A549 (cell line): Measurements from ENCODE around the gene DPYSL4. TPM values are rescaled to one million over a fixed set of nuclear protein-coding genes. Genes with fewer than 3 reads are reported as not detected.

ENCODE experiments used
- ATAC-seq, 2 experiments: fragments of 200-7000 bp in 1 of 2; fragments of >200 bp in 1 of 2; cut with Nextera tagmentation in 1 of 2; cut with Tn5 transposase in 1 of 2; 3 replicates each; pipeline versions ENCODE4 v1.8.0 to v1.9.1; 2018 to 2020; ENCODE audit warnings: mild to moderate bottlenecking in 1 of 2, moderate library complexity in 1 of 2
- CTCF ChIA-PET: fragments of 300-600 bp; sonication (Branson Sonifier 250); formaldehyde crosslinking; extraction: SDS; loops from one replicate; lab custom pipeline; 2021; ENCODE audit warnings: antibody characterized with exemption, inconsistent platforms; lab: Yijun Ruan, JAX
- POLR2A ChIA-PET: fragments of 350-600 bp; formaldehyde crosslinking; extraction: SDS; loops from one replicate; lab custom pipeline; 2021; ENCODE audit warnings: antibody characterized with exemption, inconsistent platforms; lab: Yijun Ruan, JAX
- DNase-seq, 2 experiments: peaks; one replicate each; pipeline versions ENCODE4 v3.0.0 to v3.0.0-alpha.2; 2011 to 2016; ENCODE audit warnings: low read depth in 1 of 2, low spot score in 1 of 2
- FAIRE-seq: peaks from 2 replicates; lab custom pipeline; 2011; peaks lifted over from hg19 to GRCh38; lab: Jason Lieb, UNC
- H3K27ac ChIP-seq, 2 experiments: fragments of >200 bp; sonication (Bioruptor Twin); formaldehyde crosslinking; 3 replicates each; pipeline ENCODE4 v1.5.1; 2016 to 2017
- H3K4me1 ChIP-seq: fragments of >200 bp; sonication (Bioruptor Twin); formaldehyde crosslinking; 3 replicates; pipeline ENCODE4 v1.6.1; 2016
- H3K4me2 ChIP-seq: fragments of >200 bp; sonication (Bioruptor Twin); formaldehyde crosslinking; 3 replicates; pipeline ENCODE4 v1.6.1; 2016
- H3K4me3 ChIP-seq: fragments of >200 bp; sonication (Bioruptor Twin); formaldehyde crosslinking; 3 replicates; pipeline ENCODE4 v1.5.1; 2016
- H3K9me3 ChIP-seq: fragments of >200 bp; sonication (Bioruptor Twin); formaldehyde crosslinking; 3 replicates; pipeline ENCODE4 v1.6.1; 2016
- BHLHE40 ChIP-seq: IDR thresholded peaks from 2 replicates; pipeline ENCODE4 v1.6.1; 2012; ENCODE audit warnings: low read depth, low read length, inconsistent platforms
- CBX8 ChIP-seq: fragments of 200-600 bp; sonication (generic); IDR thresholded peaks from 2 replicates; pipeline ENCODE4 v1.6.1; 2016
- CHD2 ChIP-seq: fragments of 150-350 bp; IDR thresholded peaks from 2 replicates; pipeline ENCODE4 v1.6.1; 2014; ENCODE audit warnings: low read length; ENCODE audit not compliant: partially characterized antibody
- CHD4 ChIP-seq: fragments of 200-600 bp; sonication (generic); IDR thresholded peaks from 2 replicates; pipeline ENCODE4 v1.6.1; 2016; ENCODE audit warnings: antibody characterized with exemption, mild to moderate bottlenecking, borderline replicate concordance
- CTCF ChIP-seq: fragments of >200 bp; sonication (Bioruptor Twin); formaldehyde crosslinking; IDR thresholded peaks from 3 replicates; pipeline ENCODE4 v1.5.1; 2016
- EP300 ChIP-seq, 2 experiments: fragments of >200 bp; sonication (Bioruptor Twin); formaldehyde crosslinking; IDR thresholded peaks; 2 replicates in 1 of 2; 3 replicates in 1 of 2; pipeline ENCODE4 v1.6.1; 2016 to 2017
- FOXS1 ChIP-seq: fragments of 250-450 bp; sonication (Bioruptor Pico); IDR thresholded peaks from 2 replicates; pipeline ENCODE4 v1.5.0; 2020; ENCODE audit warnings: mild to moderate bottlenecking, moderate library complexity
- HDAC2 ChIP-seq: fragments of 200-600 bp; sonication (generic); IDR thresholded peaks from 2 replicates; pipeline ENCODE4 v1.6.1; 2016
- HOXB13 ChIP-seq: fragments of 250-450 bp; sonication (Bioruptor Pico); IDR thresholded peaks from 2 replicates; pipeline ENCODE4 v1.5.0; 2020; ENCODE audit warnings: low read depth, mild to moderate bottlenecking, moderate library complexity
- KDM5A ChIP-seq: fragments of 200-600 bp; sonication (generic); IDR thresholded peaks from 2 replicates; pipeline ENCODE4 v1.6.1; 2016; ENCODE audit warnings: antibody characterized with exemption, mild to moderate bottlenecking
- MYC ChIP-seq: IDR thresholded peaks from 2 replicates; pipeline ENCODE4 v1.6.1; 2012; ENCODE audit warnings: mild to moderate bottlenecking, inconsistent platforms, low read length, improper control_type of control experiment, borderline replicate concordance
- NFE2L2 ChIP-seq: fragments of 150-350 bp; conservative IDR thresholded peaks from 2 replicates; pipeline ENCODE4 v1.6.1; 2014; ENCODE audit warnings: low read length
- NPAS2 ChIP-seq: fragments of 250-450 bp; sonication (Bioruptor Pico); IDR thresholded peaks from 2 replicates; pipeline ENCODE4 v1.8.0; 2022; ENCODE audit warnings: mild to moderate bottlenecking, moderate library complexity, borderline replicate concordance
- PHF8 ChIP-seq: fragments of 200-600 bp; sonication (generic); IDR thresholded peaks from 2 replicates; pipeline ENCODE4 v1.6.1; 2016; ENCODE audit warnings: low read depth, mild to moderate bottlenecking, antibody characterized with exemption, moderate library complexity, borderline replicate concordance
- RCOR1 ChIP-seq: fragments of 150-350 bp; IDR thresholded peaks from 2 replicates; pipeline ENCODE4 v1.6.1; 2014; ENCODE audit warnings: antibody characterized with exemption, low read length, low read depth
- SMC3 ChIP-seq: fragments of >200 bp; sonication (Bioruptor Twin); formaldehyde crosslinking; IDR thresholded peaks from 3 replicates; pipeline ENCODE4 v1.6.1; 2018; ENCODE audit warnings: inconsistent platforms
- TP53 ChIP-seq: fragments of 250-450 bp; sonication (Bioruptor Pico); IDR thresholded peaks from 2 replicates; pipeline ENCODE4 v1.5.0; 2021; ENCODE audit warnings: mild to moderate bottlenecking, moderate library complexity
- ZNF302 ChIP-seq: fragments of 250-450 bp; sonication (Bioruptor Pico); IDR thresholded peaks from 2 replicates; pipeline ENCODE4 v1.9.0; 2021; ENCODE audit warnings: inconsistent platforms, mild to moderate bottlenecking, moderate library complexity
- WGBS: methylation state at CpG from one replicate; pipeline ENCODE4 v1.1.6; 2017; ENCODE audit errors: missing lambda C conversion rate; 5-methylcytosine and 5-hydroxymethylcytosine counted together
- polyA plus RNA-seq, 4 experiments: library from polyadenylated mRNA; depleted of rRNA in 3 of 4; stranded (reverse); fragments of >200 nt; fragmentation: RNase III in 1 of 4; extraction: RNeasy Plus Mini Kit Qiagen cat#74134 plus additional on column Dnase treatment in 1 of 4; gene quantifications; 2 replicates in 3 of 4; 3 replicates in 1 of 4; pipeline ENCODE4 v1.2.3, GENCODE V29; 2011 to 2017
- TF ChIP-seq, protein P1 (sequence below): fragments of >200 bp; sonication (Bioruptor Twin); formaldehyde crosslinking; IDR thresholded peaks from 2 replicates; pipeline ENCODE4 v1.6.1; 2016
- TF ChIP-seq, protein P2 (sequence below): fragments of 200-600 bp; sonication (generic); IDR thresholded peaks from 2 replicates; pipeline ENCODE4 v1.6.1; 2016; ENCODE audit warnings: antibody characterized with exemption, mild to moderate bottlenecking, moderate library complexity

Gene DPYSL4
- polyA plus RNA-seq, 2 of the 4 experiments (the other 2 are of a cell fraction) = 2.9 to 14.1 TPM

- no peaks in the 10 kb centered on the region for H3K9me3 ChIP-seq
- no peak for ATAC-seq
- CTCF ChIA-PET = interaction anchor here (3.7 kb wide), 1 partner anchor 11 kb away, joined by 21 read pairs; no protein-coding TSS in a partner anchor
These were observed 32.3 kb upstream of the DPYSL4 start for GRCh38 chr10:132154440-132154839.

DNA sequence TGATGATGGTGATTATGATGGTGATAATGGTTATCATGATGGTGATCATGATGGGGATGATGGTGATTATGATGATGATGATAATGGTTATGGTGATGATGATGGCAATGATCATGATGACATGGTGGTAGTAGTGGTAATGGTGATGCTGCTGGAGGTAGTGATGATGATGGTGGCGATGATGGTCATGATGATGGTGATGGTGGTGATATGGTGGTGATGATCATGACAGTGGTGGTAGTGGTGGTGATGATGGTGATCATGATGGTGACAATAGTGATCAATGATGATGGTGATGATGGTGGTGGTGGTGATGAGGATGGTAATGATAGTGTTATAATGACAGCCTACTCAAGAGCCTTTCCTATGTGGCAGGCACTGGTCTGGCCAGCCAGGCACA, 31.8 kb upstream of the DPYSL4 start:
- ATAC-seq = no peak
- no peak overlapping the region for H3K27ac ChIP-seq
- H3K4me2 ChIP-seq = no peak overlapping the region
- no peak for TF ChIP-seq KDM5A
- TF ChIP-seq NPAS2 = no peak
- no peak for TF ChIP-seq BHLHE40
- TF ChIP-seq MYC = no peak
- no peak for TF ChIP-seq CTCF
- TF ChIP-seq HOXB13 (CRISPR knock-in tag) = no peak
- TF ChIP-seq CHD4 = no peak
- no peak for TF ChIP-seq EP300 (IDR thresholded peaks at IDR 0.05)
- TF ChIP-seq FOXS1 (CRISPR knock-in tag) = no peak
- TF ChIP-seq, protein P1, sequence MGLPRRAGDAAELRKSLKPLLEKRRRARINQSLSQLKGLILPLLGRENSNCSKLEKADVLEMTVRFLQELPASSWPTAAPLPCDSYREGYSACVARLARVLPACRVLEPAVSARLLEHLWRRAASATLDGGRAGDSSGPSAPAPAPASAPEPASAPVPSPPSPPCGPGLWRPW = no peak
- no peak for TF ChIP-seq NFE2L2
- TF ChIP-seq RCOR1 = no peak
- no peak for TF ChIP-seq CBX8
- TF ChIP-seq SMC3 = no peak
- FAIRE-seq = no peak
- H3K9me3 ChIP-seq = no peaks in the 10 kb centered on the region
- POLR2A ChIA-PET = no interaction called here
- CTCF ChIA-PET = interaction anchor here (1.2 kb wide), 1 partner anchor 12 kb away, joined by 6 read pairs; no protein-coding TSS in a partner anchor
- H3K4me1 ChIP-seq = no peaks in the 10 kb centered on the region
- WGBS = 97% methylated on average over 1 of the region's 1 CpG
- no peak for DNase-seq
- no peak overlapping the region for H3K4me3 ChIP-seq

More at GRCh38 chr10:132154440-132154839, 32.3 kb upstream of the DPYSL4 start:
- POLR2A ChIA-PET = no interaction called here
- TF ChIP-seq CHD2 = no peak
- no peak for TF ChIP-seq RCOR1
- TF ChIP-seq, all 56 proteins: peak for 0
- Histone ChIP-seq H3K27ac (no peak overlapping the region), H3K4me3 (no peak overlapping the region), H3K4me2 (no peak overlapping the region), H3K4me1 (no peaks in the 10 kb centered on the region)
- 73% methylated on average over 7 of the region's 7 CpGs for WGBS
- no peak for DNase-seq
- no peak for FAIRE-seq

- 80% methylated on average over 8 of the region's 15 CpGs for WGBS
- CTCF ChIA-PET = interaction anchor here (1.2 to 1.8 kb wide), 3 partner anchors 9 to 13 kb away, joined by 4 to 6 read pairs (median 5); no protein-coding TSS in a partner anchor
- Histone ChIP-seq H3K4me3 (no peak overlapping the region), H3K9me3 (no peaks in the 10 kb centered on the region), H3K4me1 (no peaks in the 10 kb centered on the region), H3K4me2 (no peak overlapping the region), H3K27ac (no peak overlapping the region)
- POLR2A ChIA-PET = no interaction called here
- FAIRE-seq = no peak
- ATAC-seq = no peak
- DNase-seq = no peak
- TF ChIP-seq ZNF302 (CRISPR knock-in tag) (no peak), PHF8 (no peak), TP53 (CRISPR knock-in tag) (no peak), CTCF (no peak), HDAC2 (no peak), MYC (no peak)
- TF ChIP-seq, protein P2, sequence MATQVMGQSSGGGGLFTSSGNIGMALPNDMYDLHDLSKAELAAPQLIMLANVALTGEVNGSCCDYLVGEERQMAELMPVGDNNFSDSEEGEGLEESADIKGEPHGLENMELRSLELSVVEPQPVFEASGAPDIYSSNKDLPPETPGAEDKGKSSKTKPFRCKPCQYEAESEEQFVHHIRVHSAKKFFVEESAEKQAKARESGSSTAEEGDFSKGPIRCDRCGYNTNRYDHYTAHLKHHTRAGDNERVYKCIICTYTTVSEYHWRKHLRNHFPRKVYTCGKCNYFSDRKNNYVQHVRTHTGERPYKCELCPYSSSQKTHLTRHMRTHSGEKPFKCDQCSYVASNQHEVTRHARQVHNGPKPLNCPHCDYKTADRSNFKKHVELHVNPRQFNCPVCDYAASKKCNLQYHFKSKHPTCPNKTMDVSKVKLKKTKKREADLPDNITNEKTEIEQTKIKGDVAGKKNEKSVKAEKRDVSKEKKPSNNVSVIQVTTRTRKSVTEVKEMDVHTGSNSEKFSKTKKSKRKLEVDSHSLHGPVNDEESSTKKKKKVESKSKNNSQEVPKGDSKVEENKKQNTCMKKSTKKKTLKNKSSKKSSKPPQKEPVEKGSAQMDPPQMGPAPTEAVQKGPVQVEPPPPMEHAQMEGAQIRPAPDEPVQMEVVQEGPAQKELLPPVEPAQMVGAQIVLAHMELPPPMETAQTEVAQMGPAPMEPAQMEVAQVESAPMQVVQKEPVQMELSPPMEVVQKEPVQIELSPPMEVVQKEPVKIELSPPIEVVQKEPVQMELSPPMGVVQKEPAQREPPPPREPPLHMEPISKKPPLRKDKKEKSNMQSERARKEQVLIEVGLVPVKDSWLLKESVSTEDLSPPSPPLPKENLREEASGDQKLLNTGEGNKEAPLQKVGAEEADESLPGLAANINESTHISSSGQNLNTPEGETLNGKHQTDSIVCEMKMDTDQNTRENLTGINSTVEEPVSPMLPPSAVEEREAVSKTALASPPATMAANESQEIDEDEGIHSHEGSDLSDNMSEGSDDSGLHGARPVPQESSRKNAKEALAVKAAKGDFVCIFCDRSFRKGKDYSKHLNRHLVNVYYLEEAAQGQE = no peak
These were observed 30.9 kb upstream of the DPYSL4 start for GRCh38 chr10:132155723-132156381.
